ENCODE measurements around the gene E2F6. TPM values are rescaled to one million over a fixed set of nuclear protein-coding genes. Genes with fewer than 3 reads are reported as not detected.

The E2F6 gene
- total RNA-seq, 1 donor from 2014 or later: 8.9 TPM

DNA sequence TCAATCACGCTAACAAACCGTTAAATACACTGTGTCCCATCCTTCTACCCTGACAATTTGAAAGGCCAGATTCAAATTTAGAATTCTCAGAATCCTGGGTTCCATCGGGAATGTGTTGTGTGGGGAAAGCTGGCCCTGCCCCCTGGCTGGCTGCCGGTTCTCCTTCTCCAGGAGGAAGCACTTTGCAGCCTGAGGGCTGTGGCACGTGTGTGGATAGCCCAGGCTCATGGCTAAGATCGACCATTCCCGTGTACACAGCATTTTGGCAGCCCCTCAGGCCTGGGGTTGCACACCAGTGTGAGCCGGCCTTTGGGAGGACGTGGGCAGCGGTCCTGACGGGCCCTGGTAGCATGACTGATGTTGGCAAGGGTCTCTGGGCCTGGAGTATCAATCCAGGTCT, 70.6 kb downstream of the E2F6 start:
- no peak for DNase-seq (ENCODE audit: low read depth in 2 of 2)

Other genes starting within 250 kb of the E2F6 start
- 33.9 and 39.0 TPM in 2 replicates for gene ROCK2, start 121.5 kb downstream of the E2F6 start, total RNA-seq
- gene GREB1, start 67.9 kb upstream of the E2F6 start, total RNA-seq: 0.26 and 0.38 TPM in 2 replicates
- not detected in 2 replicates for gene NTSR2, start 204.0 kb upstream of the E2F6 start, total RNA-seq

All from dermis microvascular lymphatic vessel endothelial cell (primary cell).